DOHH2 (cell line): ENCODE results near the gene SEMA5B.

Source experiments
- H3F3A ChIP-seq: fragments of 200-600 bp; sonication (generic), shearing (Covaris generic); 2 replicates; pipeline ENCODE4 v1.6.0; 2016; ENCODE audit warnings: antibody characterized with exemption, mild to moderate bottlenecking; ENCODE audit not compliant: control insufficient read depth, insufficient read depth
- H3K27ac ChIP-seq: fragments of 200-600 bp; sonication (generic); 2 replicates; pipeline ENCODE4 v1.5.1; 2014; ENCODE audit warnings: low read depth, mild to moderate bottlenecking, low read length, moderate library complexity
- H3K27me3 ChIP-seq: fragments of 200-600 bp; sonication (generic); 2 replicates; pipeline ENCODE4 v1.6.1; 2014; ENCODE audit warnings: mild to moderate bottlenecking, low read length, mixed read lengths; ENCODE audit not compliant: control insufficient read depth
- H3K36me3 ChIP-seq: fragments of 200-600 bp; sonication (generic); 2 replicates; pipeline ENCODE4 v1.6.1; 2014; ENCODE audit warnings: mild to moderate bottlenecking, low read length, moderate library complexity, mixed read lengths; ENCODE audit not compliant: control insufficient read depth
- H3K4me1 ChIP-seq: fragments of 200-600 bp; sonication (generic); 2 replicates; pipeline ENCODE4 v1.6.1; 2014; ENCODE audit warnings: mild to moderate bottlenecking, low read length, mixed read lengths; ENCODE audit not compliant: control insufficient read depth
- H3K4me2 ChIP-seq: fragments of 200-600 bp; sonication (generic); 2 replicates; pipeline ENCODE4 v1.6.0; 2014; ENCODE audit warnings: mild to moderate bottlenecking, low read length, moderate library complexity
- H3K4me3 ChIP-seq: fragments of 200-600 bp; sonication (generic); 2 replicates; pipeline ENCODE4 v1.5.1; 2014; ENCODE audit warnings: mild to moderate bottlenecking, low read length, mixed read lengths
- H3K79me2 ChIP-seq: fragments of 200-600 bp; sonication (generic); 2 replicates; pipeline ENCODE4 v1.6.1; 2014; ENCODE audit warnings: mild to moderate bottlenecking, low read length, mixed read lengths; ENCODE audit not compliant: control insufficient read depth
- H3K9me2 ChIP-seq: fragments of 200-600 bp; sonication (generic); replicated peaks from 2 replicates; pipeline ENCODE4 v1.6.1; 2014; ENCODE audit warnings: mild to moderate bottlenecking, low read length, mixed read lengths; ENCODE audit not compliant: control insufficient read depth
- H3K9me3 ChIP-seq: fragments of 200-600 bp; sonication (generic); 2 replicates; pipeline ENCODE4 v1.6.1; 2014; ENCODE audit warnings: antibody characterized with exemption, low read length, mixed read lengths; ENCODE audit not compliant: control insufficient read depth, insufficient read depth
- H4K20me1 ChIP-seq: fragments of 200-600 bp; sonication (generic); 2 replicates; pipeline ENCODE4 v1.6.0; 2014; ENCODE audit warnings: low read depth, mild to moderate bottlenecking, antibody characterized with exemption, low read length, moderate library complexity; ENCODE audit not compliant: control insufficient read depth, insufficient read depth
- CTCF ChIP-seq: fragments of 200-600 bp; sonication (generic); IDR thresholded peaks from one replicate; pipeline ENCODE4 v1.5.1; 2014; ENCODE audit warnings: antibody characterized with exemption, mild to moderate bottlenecking, low read depth, low read length; ENCODE audit not compliant: poor library complexity, severe bottlenecking
- EZH2phosphoT487 ChIP-seq: fragments of 200-600 bp; sonication (generic); IDR thresholded peaks from 2 replicates; pipeline ENCODE4 v1.6.1; 2017; ENCODE audit warnings: borderline replicate concordance, mild to moderate bottlenecking, antibody characterized with exemption, low read length, moderate library complexity, mixed read lengths

The SEMA5B gene

GRCh38 chr3:122936335-122936734 lies 91.2 kb downstream of the SEMA5B start:
- Histone ChIP-seq H3K27ac (no peak overlapping the region), H3K36me3 (no peaks in the 10 kb centered on the region), H3K4me2 (no peak overlapping the region), H3K79me2 (no peaks in the 10 kb centered on the region), H4K20me1 (no peaks in the 10 kb centered on the region), H3K9me2 (no peaks in the 10 kb centered on the region), H3F3A (no peaks in the 10 kb centered on the region), H3K27me3 (peaks cover 18% of the 10 kb centered on the region), H3K9me3 (no peaks in the 10 kb centered on the region), H3K4me1 (no peaks in the 10 kb centered on the region), H3K4me3 (no peak overlapping the region)
- no peak for TF ChIP-seq EZH2phosphoT487
- TF ChIP-seq CTCF: no peak

- H3K27me3 ChIP-seq: peaks cover 27% of the 10 kb centered on the region
- H3K79me2 ChIP-seq: no peaks in the 10 kb centered on the region
Observed at GRCh38 chr3:122934251-122934650, 93.3 kb downstream of the SEMA5B start.

GRCh38 chr3:122932251-122932967 lies 95.2 kb downstream of the SEMA5B start:
- Histone ChIP-seq H3K4me2 (no peak overlapping the region), H3F3A (no peaks in the 10 kb centered on the region), H3K4me1 (no peaks in the 10 kb centered on the region), H3K27me3 (peaks cover 27% of the 10 kb centered on the region), H3K79me2 (no peaks in the 10 kb centered on the region), H4K20me1 (no peaks in the 10 kb centered on the region), H3K4me3 (no peak overlapping the region), H3K36me3 (no peaks in the 10 kb centered on the region), H3K9me3 (no peaks in the 10 kb centered on the region), H3K27ac (no peak overlapping the region), H3K9me2 (no peaks in the 10 kb centered on the region)
- TF ChIP-seq CTCF (no peak), EZH2phosphoT487 (no peak)

More at GRCh38 chr3:122934251-122934650, 93.3 kb downstream of the SEMA5B start:
- Histone ChIP-seq H4K20me1 (no peaks in the 10 kb centered on the region), H3K4me1 (no peaks in the 10 kb centered on the region), H3K27ac (no peak overlapping the region), H3K9me2 (no peaks in the 10 kb centered on the region), H3K4me2 (no peak overlapping the region), H3K9me3 (no peaks in the 10 kb centered on the region), H3K4me3 (no peak overlapping the region), H3F3A (no peaks in the 10 kb centered on the region), H3K36me3 (no peaks in the 10 kb centered on the region)
- TF ChIP-seq EZH2phosphoT487: no peak
- no peak for TF ChIP-seq CTCF
